ENCODE data around the gene FASTK.

Gene FASTK

GRCh38 chr7:151117565-151117964, 37.0 kb upstream of the FASTK start:
- DNase-seq = no peak

- no peak for DNase-seq
Observed at GRCh38 chr7:151116603-151117440, 36.2 kb upstream of the FASTK start.

- no peak for DNase-seq
Observed at GRCh38 chr7:151115836-151116418, 35.3 kb upstream of the FASTK start.

- no peak for DNase-seq
Observed at GRCh38 chr7:151115121-151115835, 34.7 kb upstream of the FASTK start.

GRCh38 chr7:151114151-151115090, 33.8 kb upstream of the FASTK start:
- no peak for DNase-seq

- DNase-seq = no peak
Observed at GRCh38 chr7:151113344-151114150, 32.9 kb upstream of the FASTK start.

- DNase-seq = no peak
Observed at GRCh38 chr7:151110941-151111645, 30.5 kb upstream of the FASTK start.

- no peak for DNase-seq
Observed at GRCh38 chr7:151110236-151110940, 29.8 kb upstream of the FASTK start.

- DNase-seq = no peak
Observed at GRCh38 chr7:151109094-151110048, 28.8 kb upstream of the FASTK start.

GRCh38 chr7:151107882-151108281, 27.3 kb upstream of the FASTK start:
- no peak for DNase-seq

- no peak for DNase-seq
Observed at GRCh38 chr7:151104411-151105235, 24.0 kb upstream of the FASTK start.

GRCh38 chr7:151103973-151104372, 23.4 kb upstream of the FASTK start:
- no peak for DNase-seq

- no peak for DNase-seq
Observed at GRCh38 chr7:151102991-151103390, 22.4 kb upstream of the FASTK start.

- no peak for DNase-seq
Observed at GRCh38 chr7:151101621-151102396, 21.2 kb upstream of the FASTK start.

GRCh38 chr7:151100921-151101320, 20.3 kb upstream of the FASTK start:
- DNase-seq = no peak

- no peak for DNase-seq
Observed at GRCh38 chr7:151099486-151100211, 19.0 kb upstream of the FASTK start.
